GM21576 (cell line): ENCODE measurements around the gene PTPN5.
A peak's percentile ranks its signal among the peaks of the same experiment; 100 is the strongest.

ENCODE experiments used
- ATAC-seq: cut with Tn5 transposase; IDR thresholded peaks from one replicate; pipeline ENCODE4 v1.9.1; 2021; ENCODE audit warnings: mild to moderate bottlenecking, moderate library complexity; ENCODE audit not compliant: unreplicated experiment

Gene PTPN5

DNA sequence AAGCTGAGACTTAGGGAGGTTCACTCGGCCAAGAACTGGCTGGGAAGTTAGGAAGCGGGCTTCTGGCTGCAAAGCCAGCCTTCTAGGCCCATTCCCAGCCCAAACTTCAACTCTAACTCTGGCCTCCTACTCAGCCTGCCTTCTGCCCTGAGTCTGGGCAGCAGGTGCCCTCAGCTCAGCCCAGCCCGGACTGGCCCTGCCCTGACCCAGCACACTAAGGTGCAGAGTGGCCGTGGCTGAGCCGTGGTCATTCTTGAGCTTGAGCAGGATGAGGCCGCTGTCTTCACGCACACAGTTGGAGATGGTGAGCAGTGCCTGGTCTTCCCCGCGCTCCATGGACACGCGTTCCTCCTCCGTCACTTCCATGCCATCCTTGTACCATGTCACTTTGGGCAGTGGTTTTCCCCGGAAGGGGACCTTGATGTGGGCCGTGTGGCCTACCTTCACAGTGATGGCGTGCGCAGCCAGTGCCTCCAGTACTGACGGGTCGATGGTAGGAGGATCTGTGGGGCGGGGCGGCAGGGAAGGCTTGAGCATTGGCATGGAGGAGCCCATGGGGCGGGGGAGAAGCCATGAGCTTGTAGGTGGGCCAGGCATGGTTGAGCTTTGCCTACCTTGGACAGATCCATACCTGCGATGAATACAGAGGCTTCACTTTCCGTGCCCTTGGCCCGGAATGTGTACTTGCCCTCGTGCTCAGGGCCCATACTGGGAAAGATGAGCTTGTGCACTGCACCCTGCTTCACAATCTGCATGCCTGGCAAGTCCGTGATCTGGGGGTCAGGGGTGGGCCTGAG, 77.8 kb downstream of the PTPN5 start:
- ATAC-seq = no peak

DNA sequence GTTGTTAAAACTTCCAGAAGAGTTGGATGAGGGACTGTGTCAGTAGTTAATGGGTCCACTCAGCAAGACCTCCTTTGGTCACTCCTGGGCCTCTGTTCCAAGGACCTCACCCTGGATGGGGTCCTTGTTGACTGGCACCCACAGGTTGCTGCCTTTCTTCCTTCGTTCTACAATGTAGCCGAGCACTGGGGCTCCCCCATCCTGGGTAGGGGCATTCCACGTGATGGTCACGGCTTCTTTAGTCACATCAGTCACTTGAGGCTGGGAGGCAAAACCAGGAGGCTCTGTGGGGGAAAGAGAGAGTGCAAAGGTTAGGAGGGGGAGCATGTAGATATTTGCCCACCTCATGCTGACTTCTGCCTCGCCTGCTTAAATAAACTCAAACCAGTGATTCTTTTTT, 81.1 kb downstream of the PTPN5 start:
- no peak for ATAC-seq

DNA sequence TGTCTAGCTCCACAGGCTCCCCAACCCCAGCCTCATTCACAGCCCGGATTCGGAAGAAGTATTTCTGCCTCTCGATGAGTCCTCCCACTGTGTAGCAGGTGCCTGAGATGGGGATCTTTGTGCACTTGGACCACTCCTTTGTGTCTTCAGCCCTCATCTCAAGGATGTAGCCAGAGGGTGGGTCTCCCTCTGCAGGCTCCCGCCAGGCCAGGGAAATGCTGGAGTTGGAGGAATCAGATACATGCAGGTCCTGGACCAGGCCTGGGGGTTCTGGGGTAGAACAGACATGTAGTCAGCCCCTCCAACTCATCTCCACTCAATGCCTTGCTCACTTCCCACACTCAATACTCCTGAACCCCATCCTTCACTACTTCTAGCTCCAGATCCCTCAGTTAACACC, 82.2 kb downstream of the PTPN5 start:
- no peak for ATAC-seq

DNA sequence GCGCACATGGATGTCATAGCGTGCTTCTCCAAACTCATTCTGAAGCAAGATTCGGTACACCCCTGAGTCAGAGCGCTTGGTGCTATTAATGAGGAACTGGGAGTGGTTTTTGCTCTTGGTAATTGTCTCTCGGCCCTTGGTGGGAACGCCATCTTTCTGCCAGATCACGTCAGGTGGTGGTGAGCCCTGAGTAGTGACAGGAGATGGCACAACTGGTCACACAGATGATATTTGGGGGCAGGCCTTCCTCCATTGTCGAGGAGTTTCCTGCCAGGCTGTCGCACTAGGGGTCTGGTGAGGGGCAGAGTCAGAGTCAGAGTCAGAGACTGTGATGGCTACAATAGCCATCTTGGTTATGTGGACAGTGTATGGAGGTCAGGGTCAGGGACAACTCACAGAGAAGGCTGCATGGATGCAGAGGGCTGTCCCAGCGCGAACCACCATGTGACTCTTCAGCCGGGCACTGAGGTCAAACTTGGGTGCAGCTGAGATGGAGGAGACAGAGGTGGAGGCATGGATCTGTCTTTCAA, 83.7 kb downstream of the PTPN5 start:
- ATAC-seq = no peak

DNA sequence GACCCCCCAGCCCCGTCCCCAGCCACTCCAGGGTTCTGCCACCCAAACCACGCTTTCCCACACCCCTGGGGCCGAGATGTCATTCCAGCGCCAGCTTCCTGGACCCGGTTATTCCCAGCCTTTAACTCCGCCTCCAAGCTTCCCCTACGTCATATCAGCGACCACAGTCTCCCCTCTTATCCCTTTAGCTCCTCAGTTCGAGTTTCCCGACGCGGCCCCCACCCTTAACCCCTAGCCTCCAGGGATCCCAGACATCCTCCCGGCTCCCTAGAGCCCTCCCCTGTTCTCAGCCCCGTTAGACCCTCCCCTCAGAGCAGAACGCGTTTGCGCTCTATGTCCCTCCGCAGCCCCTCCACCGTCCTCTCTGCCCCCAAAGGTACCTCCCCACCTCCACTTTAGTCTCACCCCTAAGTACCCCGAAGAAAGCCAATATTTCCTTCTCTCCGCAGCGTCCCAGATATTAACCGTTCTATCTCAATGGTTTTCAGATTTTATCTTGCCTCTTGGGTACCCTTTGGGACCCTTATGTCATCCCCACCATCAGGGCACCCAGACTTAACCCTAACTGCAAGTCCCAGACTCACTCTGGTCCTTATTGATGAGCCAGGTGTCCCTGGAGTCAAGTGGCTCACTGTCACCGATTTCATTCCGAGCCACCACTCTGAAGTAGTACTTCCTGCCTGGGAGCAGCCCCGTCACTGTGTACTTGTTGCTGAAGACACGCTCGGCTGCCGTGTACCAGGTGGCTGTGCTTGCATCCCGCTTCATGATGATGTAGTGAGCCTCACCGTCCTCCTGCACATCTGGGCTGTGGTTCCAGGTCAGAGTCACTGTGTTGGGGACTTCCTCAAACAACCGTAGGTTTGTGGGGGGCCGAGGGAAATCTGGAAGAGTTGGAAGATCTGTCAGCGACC, 85.0 kb downstream of the PTPN5 start:
- ATAC-seq = no peak

DNA sequence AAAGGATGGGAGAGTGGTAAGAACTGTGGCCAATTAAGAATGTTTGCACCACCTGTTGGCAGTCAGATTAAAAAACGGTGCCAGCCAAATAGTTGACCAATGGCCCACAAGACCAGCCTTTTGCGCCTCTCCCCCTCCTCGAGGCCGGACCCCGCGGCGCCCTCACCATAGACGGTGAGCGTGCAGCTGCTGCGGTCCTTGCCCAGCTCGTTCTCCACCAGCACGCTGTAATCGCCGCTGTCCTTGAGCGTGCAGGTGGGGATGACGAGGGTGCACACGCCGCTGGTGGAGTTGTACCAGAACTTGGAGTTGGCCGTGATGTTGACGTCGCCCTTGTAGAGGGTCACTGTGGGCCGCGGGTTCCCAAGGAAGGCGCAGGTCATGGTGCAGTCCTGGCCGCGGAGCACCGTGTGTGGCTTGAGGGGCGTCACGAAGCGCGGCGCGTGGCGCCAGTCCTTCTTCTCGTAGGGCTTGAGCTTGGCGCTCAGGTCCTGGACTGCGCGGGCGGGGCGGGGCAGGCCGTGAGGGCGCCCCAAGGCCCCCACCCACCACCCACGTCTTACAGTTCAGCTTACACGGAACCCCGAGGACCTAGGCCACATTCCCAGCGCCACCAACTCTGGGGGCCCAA, 85.8 kb downstream of the PTPN5 start:
- ATAC-seq = no peak

DNA sequence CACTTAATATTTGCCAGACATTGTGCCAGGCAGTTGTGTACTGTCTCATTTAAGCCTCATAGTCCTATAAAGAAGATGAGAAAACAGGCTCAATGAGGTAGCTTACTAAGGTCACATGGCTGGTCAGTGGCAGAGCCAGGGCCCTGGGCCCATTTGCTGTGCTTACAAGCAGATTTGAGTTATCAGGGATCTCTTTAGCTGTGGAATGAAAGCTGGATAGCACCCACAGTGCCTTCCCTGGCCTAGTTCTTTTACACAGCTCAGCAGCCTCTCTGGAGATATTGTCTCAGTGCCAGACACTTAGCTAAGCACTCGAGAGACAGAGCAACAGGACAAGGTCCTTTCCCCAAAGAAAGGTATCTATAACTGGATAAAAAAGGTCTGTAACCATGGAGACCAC, 86.9 kb downstream of the PTPN5 start:
- ATAC-seq = no peak

DNA sequence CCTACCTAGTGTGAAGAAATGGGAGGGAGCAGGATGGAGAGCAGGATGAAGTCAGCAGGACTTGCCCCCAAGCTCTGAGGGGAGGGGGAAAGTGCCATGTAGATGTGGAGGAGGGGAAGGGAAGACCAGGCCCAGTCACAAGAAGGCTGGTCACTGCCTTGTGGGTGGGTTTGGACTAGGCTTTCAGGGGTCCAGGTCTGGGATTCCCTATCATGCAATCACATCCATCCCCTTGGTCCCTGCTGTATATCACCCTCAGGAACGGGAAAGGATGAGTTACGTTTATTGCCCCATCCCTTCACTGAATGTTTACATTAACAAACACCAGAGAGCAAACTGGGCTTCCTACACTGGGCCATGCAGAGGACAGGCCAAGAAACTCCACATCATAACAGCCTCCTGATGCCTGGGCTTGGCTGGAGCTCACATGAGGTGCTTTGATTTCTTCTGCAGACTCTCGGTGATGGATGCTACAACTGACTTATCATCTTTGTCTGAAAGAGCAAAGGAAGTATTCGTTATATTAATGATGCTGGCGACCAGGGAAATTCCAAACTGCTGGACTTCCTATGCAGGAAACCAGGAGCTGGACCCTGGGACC, 87.5 kb downstream of the PTPN5 start:
- ATAC-seq = no peak

DNA sequence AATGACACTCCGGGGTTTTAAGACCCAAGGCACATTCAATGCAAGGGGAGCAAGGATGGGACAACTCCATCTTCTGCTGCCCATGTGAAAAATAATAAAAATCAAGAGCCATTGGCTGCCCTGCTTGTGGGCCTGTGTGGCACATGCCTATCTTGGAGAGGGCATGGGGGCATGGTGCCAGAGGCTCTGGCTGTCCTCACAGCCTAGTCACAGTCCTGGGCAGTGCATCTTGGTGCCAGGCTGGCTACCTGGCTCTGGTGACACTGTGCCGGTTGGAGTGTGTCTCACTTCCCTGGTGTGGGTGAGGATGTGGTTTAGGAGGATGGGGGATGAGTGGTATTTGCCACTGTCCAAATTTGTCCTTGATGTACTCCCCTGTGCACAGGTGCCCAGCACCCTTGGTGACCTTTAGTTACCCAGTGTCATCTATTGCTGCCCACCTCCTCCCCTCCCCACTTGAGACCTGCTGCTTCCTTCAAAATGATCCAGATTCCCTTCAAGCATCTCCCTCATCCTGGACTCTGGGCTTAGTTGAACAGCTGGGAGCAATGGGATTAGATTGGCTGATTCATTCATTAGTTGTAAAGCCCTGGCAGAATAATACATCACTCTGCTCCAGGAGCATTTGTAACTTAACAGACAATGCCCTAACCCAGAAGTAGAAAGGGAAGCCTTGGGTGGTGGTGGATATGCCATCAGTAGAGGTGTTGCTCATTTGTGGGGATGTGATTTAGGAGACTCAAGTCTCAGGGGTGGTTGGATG, 88.4 kb downstream of the PTPN5 start:
- ATAC-seq = no peak

DNA sequence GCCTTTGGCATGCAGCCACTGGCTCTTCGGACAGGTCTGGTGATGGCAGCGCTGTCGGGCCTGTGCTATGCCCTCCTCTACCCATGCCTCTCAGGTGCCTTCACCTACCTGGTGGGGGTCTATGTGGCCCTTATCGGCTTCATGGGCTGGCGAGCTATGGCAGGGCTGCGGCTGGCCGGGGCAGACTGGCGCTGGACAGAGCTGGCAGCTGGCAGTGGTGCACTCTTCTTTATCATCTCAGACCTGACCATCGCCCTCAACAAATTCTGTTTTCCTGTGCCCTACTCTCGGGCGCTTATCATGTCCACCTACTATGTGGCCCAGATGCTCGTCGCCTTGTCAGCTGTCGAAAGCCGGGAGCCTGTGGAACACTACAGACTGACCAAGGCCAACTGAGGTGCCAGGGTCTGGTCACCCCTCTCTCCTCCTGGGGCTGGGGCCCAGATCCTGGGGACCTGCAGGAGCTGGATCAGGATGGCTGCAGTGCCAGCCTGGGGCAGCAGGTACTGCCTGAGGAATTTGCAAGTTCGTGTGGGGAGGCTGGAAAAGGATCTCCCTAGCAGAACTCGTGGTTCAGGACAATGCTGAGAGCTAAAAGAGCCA, 89.9 kb downstream of the PTPN5 start:
- ATAC-seq = no peak

DNA sequence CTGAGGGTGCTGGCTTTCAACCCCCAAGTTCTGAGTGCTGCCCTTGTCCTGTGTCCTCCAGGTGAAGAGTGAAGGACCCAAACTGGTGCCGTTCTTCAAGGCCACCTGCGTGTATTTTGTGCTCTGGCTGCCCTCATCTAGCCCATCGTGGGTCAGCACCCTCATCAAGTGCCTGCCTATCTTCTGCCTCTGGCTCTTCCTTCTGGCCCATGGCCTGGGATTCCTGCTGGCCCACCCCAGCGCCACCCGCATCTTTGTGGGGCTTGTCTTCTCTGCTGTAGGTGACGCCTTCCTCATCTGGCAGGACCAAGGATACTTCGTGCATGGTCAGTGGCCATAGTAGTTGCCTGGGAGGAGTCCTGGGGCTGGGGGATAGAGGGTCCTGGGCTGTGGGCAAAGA, 90.7 kb downstream of the PTPN5 start:
- no peak for ATAC-seq

DNA sequence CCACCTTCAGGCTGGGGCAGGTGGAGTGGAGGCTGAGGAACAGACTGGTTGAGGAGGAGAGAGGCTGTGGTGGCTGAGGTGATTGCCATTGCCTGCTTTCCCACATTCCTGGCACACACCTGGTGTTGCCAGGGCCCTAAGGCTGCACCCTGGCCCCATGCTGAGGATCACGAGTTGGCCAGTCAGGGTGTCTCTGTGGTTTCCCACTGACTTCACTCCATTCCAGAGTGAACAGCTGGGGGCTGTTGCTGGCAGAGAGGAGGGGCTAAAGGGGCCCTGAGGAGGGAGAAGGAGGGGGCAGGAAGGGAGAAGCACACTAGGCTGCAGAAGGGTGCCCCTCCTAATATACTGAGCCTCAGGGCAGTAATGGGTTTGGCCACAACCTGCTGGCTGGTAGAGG, 91.2 kb downstream of the PTPN5 start:
- ATAC-seq = no peak

DNA sequence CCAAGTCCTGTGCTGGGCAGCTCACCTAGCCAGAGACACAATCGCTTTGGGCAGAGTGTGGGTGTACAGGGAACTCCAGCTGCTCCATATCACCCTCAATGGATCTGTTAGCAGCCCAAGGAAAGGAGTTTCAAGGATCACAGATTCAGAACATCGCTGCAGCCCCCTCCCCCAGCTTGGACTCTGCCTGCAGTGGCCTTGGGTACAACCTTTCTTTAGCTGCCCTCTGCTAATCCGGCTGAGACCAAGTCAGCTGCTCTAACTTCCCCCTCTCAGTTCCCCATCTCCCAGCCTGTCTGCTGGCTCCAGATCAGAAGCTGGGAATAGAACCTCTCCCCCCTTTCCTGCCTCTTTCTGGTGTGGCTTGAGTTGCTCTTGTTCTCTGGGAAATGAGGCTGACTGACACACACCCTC, 91.7 kb downstream of the PTPN5 start:
- ATAC-seq = no peak

DNA sequence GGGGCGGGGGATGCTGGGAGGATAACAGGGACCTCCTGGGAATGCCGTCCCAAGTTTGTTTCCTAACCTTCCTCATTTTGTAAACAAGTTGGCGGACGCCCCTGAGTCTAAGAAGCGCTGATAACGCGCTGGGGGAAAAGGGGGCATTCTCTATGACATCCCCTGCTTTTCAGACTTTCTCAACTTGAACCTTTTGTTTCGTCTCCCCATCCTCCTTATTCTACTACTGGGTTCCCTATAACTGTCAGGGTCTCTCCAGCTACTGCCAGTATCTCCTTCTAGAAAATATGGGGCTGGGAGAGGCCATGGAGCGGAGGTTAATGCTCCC, 92.4 kb downstream of the PTPN5 start:
- ATAC-seq = no peak

DNA sequence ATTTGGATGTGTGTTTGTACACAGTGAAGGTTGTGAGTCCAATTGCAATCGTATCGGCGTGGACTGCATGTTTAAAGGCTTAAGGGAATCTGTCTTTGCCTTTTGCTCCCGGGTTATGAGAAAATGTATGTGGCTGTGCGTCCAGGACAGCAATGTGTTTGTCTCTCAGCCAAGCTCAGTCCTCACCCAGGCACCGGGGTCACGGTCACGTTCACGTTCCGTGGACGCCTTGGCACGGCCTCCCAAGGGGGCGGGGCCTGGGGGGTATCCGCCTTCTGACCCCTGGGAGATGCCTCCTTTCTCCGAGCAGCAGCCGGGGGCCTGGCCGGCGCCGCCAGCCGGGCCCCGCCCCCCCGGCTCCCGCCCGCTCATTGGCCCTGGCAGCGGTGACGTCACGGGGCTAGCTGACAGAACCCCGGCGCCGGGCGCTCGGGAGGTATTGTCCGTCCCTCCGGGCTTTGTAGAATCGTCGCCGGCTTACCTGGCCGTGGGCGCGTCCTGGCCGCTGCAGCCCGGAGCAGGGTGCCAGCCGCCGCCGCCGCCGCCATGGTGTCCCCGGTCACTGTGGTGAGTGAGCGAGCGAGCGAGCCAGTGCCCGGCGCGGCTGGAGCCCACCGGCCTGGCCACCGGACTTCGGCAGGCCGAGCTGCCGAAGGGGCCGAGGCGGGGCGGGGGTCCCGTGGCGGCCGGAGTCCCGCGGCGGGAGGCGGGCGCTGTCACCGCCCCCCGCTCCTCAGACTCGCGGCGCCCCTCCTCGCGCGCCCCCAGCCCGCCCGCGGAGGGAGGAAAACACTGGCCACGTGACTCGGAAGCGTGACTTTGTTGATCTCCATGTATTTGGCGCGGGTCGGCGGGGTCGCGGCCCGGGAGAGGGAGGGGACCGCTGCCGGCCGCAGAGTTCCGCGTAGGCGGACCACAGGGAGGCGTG, 93.0 kb downstream of the PTPN5 start, which contains the start of gene TMEM86A:
TSS of gene TMEM86A (plus strand) at position 439 of the 928 bp plus-strand sequence. CDS start at position 547, 108 bp downstream.
- peak; percentile 85 for ATAC-seq

DNA sequence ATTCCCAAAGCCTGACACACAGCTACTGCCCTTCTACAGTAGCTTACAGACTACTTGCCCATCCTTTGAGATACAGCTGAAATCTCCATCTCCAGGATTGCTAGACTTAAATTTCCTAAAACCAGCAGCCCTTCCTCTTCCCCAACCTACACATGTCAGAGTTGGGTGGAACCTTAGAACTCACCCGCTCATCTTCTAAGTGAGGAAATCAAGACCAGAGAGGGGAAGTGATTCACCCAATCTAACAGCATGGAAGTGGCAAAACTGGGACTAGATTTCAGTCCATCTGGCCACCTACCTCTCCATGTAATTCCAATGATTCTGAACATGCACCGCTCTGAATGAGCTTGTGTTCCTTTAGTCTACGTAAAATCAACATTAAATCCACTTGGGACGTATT, 94.0 kb downstream of the PTPN5 start:
- ATAC-seq = no peak

DNA sequence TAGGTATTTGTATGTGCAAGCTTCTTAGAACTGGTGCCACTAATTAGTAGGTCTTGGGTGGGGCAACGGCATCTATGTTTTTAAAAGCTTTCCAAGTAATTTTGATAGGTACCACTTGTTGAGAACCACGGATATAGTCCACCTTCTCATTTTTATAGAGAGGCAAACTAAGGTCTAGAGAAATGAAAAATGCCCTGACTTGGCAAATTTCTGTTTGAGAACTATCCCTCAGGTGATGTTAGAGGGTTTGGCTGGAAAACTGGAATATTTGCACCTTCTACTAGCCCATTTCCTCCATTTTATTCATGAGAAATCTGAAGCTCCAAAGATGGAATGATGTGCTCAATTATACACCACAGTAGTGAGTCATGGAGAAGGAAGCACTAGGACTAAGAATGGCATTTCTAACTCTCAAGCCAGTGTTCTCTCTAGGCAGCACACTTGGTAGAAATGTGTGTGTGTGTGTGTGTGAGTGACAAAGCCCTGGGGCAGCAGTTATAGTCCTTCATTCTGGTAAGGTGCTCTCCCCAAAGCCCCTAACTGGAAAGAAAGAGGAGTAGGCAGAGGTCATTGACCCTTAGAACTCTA, 94.9 kb downstream of the PTPN5 start:
- ATAC-seq = no peak
